Keratinocyte (primary cell): Measurements from ENCODE around the gene MSRB2. TPM values are rescaled to one million over a fixed set of nuclear protein-coding genes. Genes with fewer than 3 reads are reported as not detected.
A peak's percentile ranks its signal among the peaks of the same experiment; 100 is the strongest.

Experiments used
- DNase-seq: peaks from one replicate; pipeline ENCODE4 v3.0.0-alpha.2; 2011; ENCODE audit warnings: low read depth, missing footprints, low spot score
- FAIRE-seq: peaks from 2 replicates; lab custom pipeline; 2011; peaks lifted over from hg19 to GRCh38; lab: Jason Lieb, UNC
- H2AFZ ChIP-seq: 2 replicates; pipeline ENCODE4 v1.6.0; 2012; ENCODE audit warnings: low read length, control low read depth, inconsistent platforms; ENCODE audit not compliant: control insufficient read depth
- H3K27ac ChIP-seq: 2 replicates; pipeline ENCODE4 v1.5.1; 2011; ENCODE audit warnings: low read length; ENCODE audit not compliant: control insufficient read depth, insufficient read depth
- H3K27me3 ChIP-seq: 3 replicates; pipeline ENCODE4 v1.6.0; 2011; ENCODE audit warnings: low read length; ENCODE audit not compliant: control insufficient read depth, insufficient read depth; ENCODE audit errors: extremely low read depth
- H3K36me3 ChIP-seq, 2 experiments: 2 replicates in 1 of 2; 3 replicates in 1 of 2; pipeline ENCODE4 v1.5.1; 2011; ENCODE audit warnings: low read length in 2 of 2, mild to moderate bottlenecking in 1 of 2; ENCODE audit not compliant: control insufficient read depth in 2 of 2, insufficient read depth in 2 of 2; ENCODE audit errors: extremely low read depth in 1 of 2
- H3K4me1 ChIP-seq: 3 replicates; pipeline ENCODE4 v1.5.1; 2011; ENCODE audit warnings: low read length; ENCODE audit not compliant: control insufficient read depth, insufficient read depth; ENCODE audit errors: extremely low read depth
- H3K4me2 ChIP-seq: 3 replicates; pipeline ENCODE4 v1.6.0; 2011; ENCODE audit warnings: low read depth, low read length; ENCODE audit not compliant: control insufficient read depth, insufficient read depth; ENCODE audit errors: extremely low read depth
- H3K4me3 ChIP-seq, 3 experiments: fragments of 200-600 bp in 1 of 3; sonication (generic) in 1 of 3; 2 replicates in 2 of 3; 3 replicates in 1 of 3; pipeline ENCODE4 v1.5.1; 2011 to 2016; ENCODE audit warnings: low read length in 3 of 3, mild to moderate bottlenecking in 3 of 3, control low read depth in 2 of 3, inconsistent platforms in 1 of 3, low read depth in 1 of 3, mixed read lengths in 1 of 3, mixed run types in 1 of 3, moderate library complexity in 1 of 3; ENCODE audit not compliant: control insufficient read depth in 2 of 3, insufficient read depth in 2 of 3; ENCODE audit errors: extremely low read depth in 1 of 3
- H3K79me2 ChIP-seq: 2 replicates; pipeline ENCODE4 v1.6.0; 2012; ENCODE audit warnings: low read length; ENCODE audit not compliant: control insufficient read depth, insufficient read depth
- H3K9ac ChIP-seq: 3 replicates; pipeline ENCODE4 v1.6.0; 2011; ENCODE audit warnings: low read length; ENCODE audit not compliant: control insufficient read depth, insufficient read depth; ENCODE audit errors: extremely low read depth
- H3K9me1 ChIP-seq: 3 replicates; pipeline ENCODE4 v1.6.0; 2011; ENCODE audit warnings: low read length; ENCODE audit not compliant: control insufficient read depth, insufficient read depth; ENCODE audit errors: extremely low read depth
- H3K9me3 ChIP-seq: 2 replicates; pipeline ENCODE4 v1.5.1; 2012; ENCODE audit warnings: low read depth, low read length; ENCODE audit not compliant: control insufficient read depth
- H4K20me1 ChIP-seq: 3 replicates; pipeline ENCODE4 v1.6.0; 2011; ENCODE audit warnings: low read length; ENCODE audit not compliant: control insufficient read depth, insufficient read depth; ENCODE audit errors: extremely low read depth
- CTCF ChIP-seq, 3 experiments: IDR thresholded peaks in 1 of 3; conservative IDR thresholded peaks in 1 of 3; optimal IDR thresholded peaks in 1 of 3; 2 replicates in 2 of 3; 3 replicates in 1 of 3; pipeline versions ENCODE3 to v1.5.1; 2011; ENCODE audit warnings: low read length in 3 of 3, mild to moderate bottlenecking in 3 of 3, moderate library complexity in 2 of 3, control low read depth in 1 of 3, inconsistent platforms in 1 of 3; ENCODE audit not compliant: insufficient read depth in 2 of 3; ENCODE audit errors: extremely low read depth in 1 of 3
- EZH2 ChIP-seq: IDR thresholded peaks from one replicate; pipeline ENCODE4 v1.6.1; 2012; ENCODE audit warnings: inconsistent platforms, mild to moderate bottlenecking, low read length, moderate library complexity
- dilution Hi-C: fragments of 300-500 bp; cut with MboI; formaldehyde crosslinking; loops from one replicate; pipeline ENCODE4 v1.7.0; 2020; ENCODE audit warnings: low sequenced_read_pairs; ENCODE audit not compliant: extremely low pct_ligation_motif_present
- polyA plus RNA-seq, 5 experiments: library from polyadenylated mRNA; depleted of rRNA in 3 of 5; stranded (reverse) in 3 of 5; stranded (forward) in 1 of 5; unstranded in 1 of 5; fragments of >200 nt; gene quantifications; 1 replicate in 1 of 5; 2 replicates in 3 of 5; 3 replicates in 1 of 5; pipeline versions ENCODE4 v1.2.1 to v1.2.3, GENCODE V29; 2011 to 2012; ENCODE audit warnings: missing spikeins in 2 of 5, low read depth in 1 of 5, low replicate concordance in 1 of 5

Gene MSRB2
- polyA plus RNA-seq, 1 donor (not counting 4 experiments of a cell fraction or from before 2014, with no cell fraction given): 27.6 TPM

- Histone ChIP-seq H3K9me1 (no peaks in the 10 kb centered on the region), H3K27ac (no peak overlapping the region), H3K9ac (no peak overlapping the region), H3K9me3 (no peaks in the 10 kb centered on the region), H4K20me1 (no peaks in the 10 kb centered on the region), H3K4me2 (no peak overlapping the region), H3K27me3 (no peaks in the 10 kb centered on the region), H3K4me1 (peaks cover 30% of the 10 kb centered on the region), H3K79me2 (peaks cover 10% of the 10 kb centered on the region), H2AFZ (no peak overlapping the region), H3K4me3 (no peak overlapping the region), H3K36me3 (no peaks in the 10 kb centered on the region)
- dilution Hi-C loops: no loop called here
- TF ChIP-seq CTCF (optimal IDR thresholded peaks at IDR 0.05 in 1 of 3, IDR thresholded peaks at IDR 0.05 in 1 of 3, conservative IDR thresholded peaks at IDR 0.05 in 1 of 3; ENCODE audit: extremely low read depth in 1 of 3, insufficient read depth in 2 of 3, low read length in 3 of 3) (no peak), EZH2 (no peak)
- FAIRE-seq: no peak
- DNase-seq: no peak
These were observed 3.7 kb downstream of the MSRB2 start for GRCh38 chr10:23099079-23099478.

- H3K27ac ChIP-seq: peak overlapping the region; percentile 29
- DNase-seq: no peak
These were observed 4.4 kb downstream of the MSRB2 start for GRCh38 chr10:23099816-23100215.

More at GRCh38 chr10:23099816-23100215, 4.4 kb downstream of the MSRB2 start:
- H3K9ac ChIP-seq: no peak overlapping the region
- H3K4me1 ChIP-seq: peaks cover 30% of the 10 kb centered on the region
- dilution Hi-C loops: no loop called here
- no peak overlapping the region for H3K4me3 ChIP-seq
- TF ChIP-seq EZH2: no peak
- TF ChIP-seq CTCF (optimal IDR thresholded peaks at IDR 0.05 in 1 of 3, IDR thresholded peaks at IDR 0.05 in 1 of 3, conservative IDR thresholded peaks at IDR 0.05 in 1 of 3; ENCODE audit: extremely low read depth in 1 of 3, insufficient read depth in 2 of 3, low read length in 3 of 3): no peak
- no peaks in the 10 kb centered on the region for H3K27me3 ChIP-seq
- H3K4me2 ChIP-seq: peak overlapping the region; percentile 45
- H2AFZ ChIP-seq: peak overlapping the region; percentile 27
- peaks cover 10% of the 10 kb centered on the region for H3K79me2 ChIP-seq
- no peaks in the 10 kb centered on the region for H3K9me1 ChIP-seq
- H4K20me1 ChIP-seq: no peaks in the 10 kb centered on the region
- no peaks in the 10 kb centered on the region for H3K9me3 ChIP-seq
- peak; percentile 90 for FAIRE-seq
- H3K36me3 ChIP-seq: peaks cover 0 to 1% of the 10 kb centered on the region in 2 experiments
